SK-N-SH treated with all-trans-retinoic acid at 6 μM for 48 hours (cell line): ENCODE measurements around the gene PPARA.
"Not testable (repeated sequence)": the region's sequence is repeated elsewhere in the genome, so short reads cannot be mapped to it uniquely, and the experiment has no call there.

ENCODE experiments used
- ATAC-seq: fragments of 200-7000 bp; cut with Tn5 transposase; 3 replicates; pipeline ENCODE4 v1.9.1; 2020; ENCODE audit warnings: mild to moderate bottlenecking, moderate library complexity
- ARNTL ChIP-seq: fragments of 450-650 bp; formaldehyde crosslinking; IDR thresholded peaks from 2 replicates; pipeline ENCODE4 v1.5.0; 2020; ENCODE audit warnings: low read depth, mild to moderate bottlenecking, moderate library complexity, borderline replicate concordance
- ESRRG ChIP-seq: fragments of 250-450 bp; sonication (Bioruptor Pico); IDR thresholded peaks from 2 replicates; pipeline ENCODE4 v1.6.1; 2021; ENCODE audit warnings: mild to moderate bottlenecking
- GLIS3 ChIP-seq: fragments of 250-450 bp; sonication (Bioruptor Pico); IDR thresholded peaks from 2 replicates; pipeline ENCODE4 v1.5.0; 2020; ENCODE audit warnings: mild to moderate bottlenecking, moderate library complexity
- ISL1 ChIP-seq: fragments of 250-450 bp; sonication (Bioruptor Pico); IDR thresholded peaks from 2 replicates; pipeline ENCODE4 v2.1.2; 2022; ENCODE audit warnings: mild to moderate bottlenecking, moderate library complexity
- OSR1 ChIP-seq: fragments of 250-450 bp; sonication (Bioruptor Pico); IDR thresholded peaks from 2 replicates; pipeline ENCODE4 v1.8.0; 2022; ENCODE audit warnings: moderate library complexity, mild to moderate bottlenecking, inconsistent platforms
- PPARA ChIP-seq: fragments of 250-450 bp; sonication (Bioruptor Pico); IDR thresholded peaks from 2 replicates; pipeline ENCODE4 v1.5.0; 2020; ENCODE audit warnings: mild to moderate bottlenecking, borderline replicate concordance
- RARB ChIP-seq: fragments of 250-450 bp; sonication (Bioruptor Pico); IDR thresholded peaks from 2 replicates; pipeline ENCODE4 v1.8.0; 2021; ENCODE audit warnings: mild to moderate bottlenecking, moderate library complexity
- SNAI2 ChIP-seq: fragments of 250-450 bp; sonication (Bioruptor Pico); IDR thresholded peaks from 2 replicates; pipeline ENCODE4 v1.5.0; 2020; ENCODE audit warnings: mild to moderate bottlenecking, moderate library complexity
- TCF4 ChIP-seq: fragments of 250-450 bp; sonication (Bioruptor Pico); IDR thresholded peaks from 2 replicates; pipeline ENCODE4 v1.8.0; 2021; ENCODE audit warnings: mild to moderate bottlenecking, moderate library complexity, borderline replicate concordance
- ZC3H10 ChIP-seq: fragments of 250-450 bp; sonication (Bioruptor Pico); IDR thresholded peaks from 2 replicates; pipeline ENCODE4 v1.5.1; 2021; ENCODE audit warnings: mild to moderate bottlenecking, moderate library complexity
- ZFP30 ChIP-seq: fragments of 450-650 bp; formaldehyde crosslinking; IDR thresholded peaks from 2 replicates; pipeline ENCODE4 v1.5.0; 2022; ENCODE audit warnings: mild to moderate bottlenecking, moderate library complexity
- ZNF565 ChIP-seq: fragments of 450-650 bp; formaldehyde crosslinking; conservative IDR thresholded peaks from 2 replicates; pipeline ENCODE4 v1.5.0; 2020; ENCODE audit warnings: low read depth, mild to moderate bottlenecking, moderate library complexity
- ZNF70 ChIP-seq: fragments of 450-650 bp; formaldehyde crosslinking; IDR thresholded peaks from 2 replicates; pipeline ENCODE4 v1.5.0; 2020; ENCODE audit warnings: mild to moderate bottlenecking, moderate library complexity
- ZNF8 ChIP-seq: fragments of 450-650 bp; formaldehyde crosslinking; IDR thresholded peaks from 2 replicates; pipeline ENCODE4 v1.5.0; 2020; ENCODE audit warnings: mild to moderate bottlenecking, moderate library complexity
- TF ChIP-seq, protein P1 (sequence below): fragments of 250-450 bp; sonication (Bioruptor Pico); IDR thresholded peaks from 2 replicates; pipeline ENCODE4 v1.5.1; 2020; ENCODE audit warnings: low read depth, mild to moderate bottlenecking, moderate library complexity
- TF ChIP-seq, protein P2 (sequence below): fragments of 250-450 bp; sonication (Bioruptor Pico); IDR thresholded peaks from 2 replicates; pipeline ENCODE4 v1.8.0; 2020; ENCODE audit warnings: mild to moderate bottlenecking, moderate library complexity, borderline replicate concordance
- TF ChIP-seq, protein P3 (sequence below): fragments of 250-450 bp; sonication (Bioruptor Pico); IDR thresholded peaks from 2 replicates; pipeline ENCODE4 v1.8.0; 2021; ENCODE audit warnings: low read depth, mild to moderate bottlenecking, moderate library complexity, borderline replicate concordance
- TF ChIP-seq, protein P4 (sequence below): fragments of 250-450 bp; sonication (Bioruptor Pico); IDR thresholded peaks from 2 replicates; pipeline ENCODE4 v1.5.1; 2021; ENCODE audit warnings: mild to moderate bottlenecking, moderate library complexity
- TF ChIP-seq, protein P5 (sequence below): fragments of 250-450 bp; sonication (Bioruptor Pico); IDR thresholded peaks from 2 replicates; pipeline ENCODE4 v1.5.0; 2020; ENCODE audit warnings: mild to moderate bottlenecking, moderate library complexity

PPARA gene

DNA sequence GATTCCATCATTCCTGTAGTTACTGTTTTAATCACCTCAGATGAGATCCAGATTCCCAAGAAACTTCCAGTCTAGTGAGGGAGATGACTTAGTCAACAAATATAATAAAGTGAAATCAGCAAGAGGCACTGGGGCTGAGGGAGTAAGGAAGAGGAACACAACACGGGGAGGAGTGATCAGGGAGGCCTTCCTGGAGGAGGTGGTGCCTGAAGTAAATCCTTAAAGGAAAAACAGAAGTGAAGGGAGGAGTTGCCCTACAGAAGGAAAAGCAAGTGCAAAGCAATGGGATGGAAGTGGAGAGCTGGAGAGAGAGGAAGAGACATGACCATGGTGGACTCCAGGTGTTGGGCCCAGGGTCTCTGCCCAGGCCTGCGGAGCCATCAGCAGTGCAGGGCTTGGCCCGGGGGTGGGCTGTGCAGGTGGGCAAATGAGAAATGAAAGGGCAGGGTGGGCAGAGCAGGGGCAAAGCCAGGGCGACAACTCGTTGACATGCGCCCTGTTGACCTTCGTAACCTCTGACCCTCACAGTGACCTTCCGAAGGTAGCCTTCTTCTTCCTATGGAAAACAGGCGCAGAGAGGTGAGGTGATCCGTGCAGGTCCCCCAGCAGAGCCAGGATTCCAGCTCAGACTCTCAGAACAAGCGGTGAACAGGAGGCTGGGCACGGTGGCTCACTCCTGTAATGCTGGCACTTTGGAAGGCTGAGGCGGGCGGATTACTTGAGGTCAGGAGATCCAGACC is 12.1 kb upstream of the PPARA start:
- TF ChIP-seq PPARA (CRISPR knock-in tag) (no peak), ZC3H10 (no peak), ISL1 (no peak), OSR1 (CRISPR knock-in tag) (no peak), ZNF70 (CRISPR knock-in tag) (no peak), ZFP30 (no peak), ARNTL (CRISPR knock-in tag) (no peak), ZNF565 (CRISPR knock-in tag) (no peak), TCF4 (CRISPR knock-in tag) (no peak), RARB (no peak), GLIS3 (CRISPR knock-in tag) (no peak), ESRRG (CRISPR knock-in tag) (no peak), SNAI2 (CRISPR knock-in tag) (no peak)
- TF ChIP-seq, protein P1, sequence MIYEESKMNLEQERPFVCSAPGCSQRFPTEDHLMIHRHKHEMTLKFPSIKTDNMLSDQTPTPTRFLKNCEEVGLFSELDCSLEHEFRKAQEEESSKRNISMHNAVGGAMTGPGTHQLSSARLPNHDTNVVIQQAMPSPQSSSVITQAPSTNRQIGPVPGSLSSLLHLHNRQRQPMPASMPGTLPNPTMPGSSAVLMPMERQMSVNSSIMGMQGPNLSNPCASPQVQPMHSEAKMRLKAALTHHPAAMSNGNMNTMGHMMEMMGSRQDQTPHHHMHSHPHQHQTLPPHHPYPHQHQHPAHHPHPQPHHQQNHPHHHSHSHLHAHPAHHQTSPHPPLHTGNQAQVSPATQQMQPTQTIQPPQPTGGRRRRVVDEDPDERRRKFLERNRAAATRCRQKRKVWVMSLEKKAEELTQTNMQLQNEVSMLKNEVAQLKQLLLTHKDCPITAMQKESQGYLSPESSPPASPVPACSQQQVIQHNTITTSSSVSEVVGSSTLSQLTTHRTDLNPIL (CRISPR knock-in tag) = no peak
- TF ChIP-seq, protein P2, sequence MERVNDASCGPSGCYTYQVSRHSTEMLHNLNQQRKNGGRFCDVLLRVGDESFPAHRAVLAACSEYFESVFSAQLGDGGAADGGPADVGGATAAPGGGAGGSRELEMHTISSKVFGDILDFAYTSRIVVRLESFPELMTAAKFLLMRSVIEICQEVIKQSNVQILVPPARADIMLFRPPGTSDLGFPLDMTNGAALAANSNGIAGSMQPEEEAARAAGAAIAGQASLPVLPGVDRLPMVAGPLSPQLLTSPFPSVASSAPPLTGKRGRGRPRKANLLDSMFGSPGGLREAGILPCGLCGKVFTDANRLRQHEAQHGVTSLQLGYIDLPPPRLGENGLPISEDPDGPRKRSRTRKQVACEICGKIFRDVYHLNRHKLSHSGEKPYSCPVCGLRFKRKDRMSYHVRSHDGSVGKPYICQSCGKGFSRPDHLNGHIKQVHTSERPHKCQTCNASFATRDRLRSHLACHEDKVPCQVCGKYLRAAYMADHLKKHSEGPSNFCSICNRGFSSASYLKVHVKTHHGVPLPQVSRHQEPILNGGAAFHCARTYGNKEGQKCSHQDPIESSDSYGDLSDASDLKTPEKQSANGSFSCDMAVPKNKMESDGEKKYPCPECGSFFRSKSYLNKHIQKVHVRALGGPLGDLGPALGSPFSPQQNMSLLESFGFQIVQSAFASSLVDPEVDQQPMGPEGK = no peak
- TF ChIP-seq, protein P3, sequence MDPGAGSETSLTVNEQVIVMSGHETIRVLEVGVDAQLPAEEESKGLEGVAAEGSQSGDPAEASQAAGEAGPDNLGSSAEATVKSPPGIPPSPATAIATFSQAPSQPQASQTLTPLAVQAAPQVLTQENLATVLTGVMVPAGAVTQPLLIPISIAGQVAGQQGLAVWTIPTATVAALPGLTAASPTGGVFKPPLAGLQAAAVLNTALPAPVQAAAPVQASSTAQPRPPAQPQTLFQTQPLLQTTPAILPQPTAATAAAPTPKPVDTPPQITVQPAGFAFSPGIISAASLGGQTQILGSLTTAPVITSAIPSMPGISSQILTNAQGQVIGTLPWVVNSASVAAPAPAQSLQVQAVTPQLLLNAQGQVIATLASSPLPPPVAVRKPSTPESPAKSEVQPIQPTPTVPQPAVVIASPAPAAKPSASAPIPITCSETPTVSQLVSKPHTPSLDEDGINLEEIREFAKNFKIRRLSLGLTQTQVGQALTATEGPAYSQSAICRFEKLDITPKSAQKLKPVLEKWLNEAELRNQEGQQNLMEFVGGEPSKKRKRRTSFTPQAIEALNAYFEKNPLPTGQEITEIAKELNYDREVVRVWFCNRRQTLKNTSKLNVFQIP (CRISPR knock-in tag) = no peak
- TF ChIP-seq, protein P4, sequence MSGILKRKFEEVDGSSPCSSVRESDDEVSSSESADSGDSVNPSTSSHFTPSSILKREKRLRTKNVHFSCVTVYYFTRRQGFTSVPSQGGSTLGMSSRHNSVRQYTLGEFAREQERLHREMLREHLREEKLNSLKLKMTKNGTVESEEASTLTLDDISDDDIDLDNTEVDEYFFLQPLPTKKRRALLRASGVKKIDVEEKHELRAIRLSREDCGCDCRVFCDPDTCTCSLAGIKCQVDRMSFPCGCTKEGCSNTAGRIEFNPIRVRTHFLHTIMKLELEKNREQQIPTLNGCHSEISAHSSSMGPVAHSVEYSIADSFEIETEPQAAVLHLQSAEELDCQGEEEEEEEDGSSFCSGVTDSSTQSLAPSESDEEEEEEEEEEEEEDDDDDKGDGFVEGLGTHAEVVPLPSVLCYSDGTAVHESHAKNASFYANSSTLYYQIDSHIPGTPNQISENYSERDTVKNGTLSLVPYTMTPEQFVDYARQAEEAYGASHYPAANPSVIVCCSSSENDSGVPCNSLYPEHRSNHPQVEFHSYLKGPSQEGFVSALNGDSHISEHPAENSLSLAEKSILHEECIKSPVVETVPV (CRISPR knock-in tag) = no peak
- TF ChIP-seq, protein P5, sequence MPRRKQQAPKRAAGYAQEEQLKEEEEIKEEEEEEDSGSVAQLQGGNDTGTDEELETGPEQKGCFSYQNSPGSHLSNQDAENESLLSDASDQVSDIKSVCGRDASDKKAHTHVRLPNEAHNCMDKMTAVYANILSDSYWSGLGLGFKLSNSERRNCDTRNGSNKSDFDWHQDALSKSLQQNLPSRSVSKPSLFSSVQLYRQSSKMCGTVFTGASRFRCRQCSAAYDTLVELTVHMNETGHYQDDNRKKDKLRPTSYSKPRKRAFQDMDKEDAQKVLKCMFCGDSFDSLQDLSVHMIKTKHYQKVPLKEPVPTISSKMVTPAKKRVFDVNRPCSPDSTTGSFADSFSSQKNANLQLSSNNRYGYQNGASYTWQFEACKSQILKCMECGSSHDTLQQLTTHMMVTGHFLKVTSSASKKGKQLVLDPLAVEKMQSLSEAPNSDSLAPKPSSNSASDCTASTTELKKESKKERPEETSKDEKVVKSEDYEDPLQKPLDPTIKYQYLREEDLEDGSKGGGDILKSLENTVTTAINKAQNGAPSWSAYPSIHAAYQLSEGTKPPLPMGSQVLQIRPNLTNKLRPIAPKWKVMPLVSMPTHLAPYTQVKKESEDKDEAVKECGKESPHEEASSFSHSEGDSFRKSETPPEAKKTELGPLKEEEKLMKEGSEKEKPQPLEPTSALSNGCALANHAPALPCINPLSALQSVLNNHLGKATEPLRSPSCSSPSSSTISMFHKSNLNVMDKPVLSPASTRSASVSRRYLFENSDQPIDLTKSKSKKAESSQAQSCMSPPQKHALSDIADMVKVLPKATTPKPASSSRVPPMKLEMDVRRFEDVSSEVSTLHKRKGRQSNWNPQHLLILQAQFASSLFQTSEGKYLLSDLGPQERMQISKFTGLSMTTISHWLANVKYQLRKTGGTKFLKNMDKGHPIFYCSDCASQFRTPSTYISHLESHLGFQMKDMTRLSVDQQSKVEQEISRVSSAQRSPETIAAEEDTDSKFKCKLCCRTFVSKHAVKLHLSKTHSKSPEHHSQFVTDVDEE (CRISPR knock-in tag) = no peak
- no peak for ATAC-seq

DNA sequence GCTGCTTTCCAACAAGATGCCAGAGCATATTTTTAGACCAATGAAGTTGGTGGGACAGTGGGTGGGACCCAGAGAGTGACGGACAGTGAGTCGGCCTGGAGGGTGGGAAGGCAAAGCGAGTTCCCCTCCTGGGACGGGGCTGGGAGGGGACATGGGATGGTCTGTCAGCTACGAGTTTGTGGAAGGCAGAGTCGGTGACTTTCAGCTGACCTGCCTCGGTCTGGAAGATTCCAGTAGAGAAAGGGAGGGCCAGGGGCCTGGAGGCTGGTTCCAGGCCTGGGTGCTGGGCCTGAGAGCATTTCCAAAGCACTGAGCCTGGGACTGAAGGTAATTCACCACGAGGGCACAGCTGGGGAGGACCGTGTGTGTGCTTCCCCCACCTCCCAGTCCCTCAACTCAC is 10.9 kb upstream of the PPARA start:
- ATAC-seq = not testable (repeated sequence)

DNA sequence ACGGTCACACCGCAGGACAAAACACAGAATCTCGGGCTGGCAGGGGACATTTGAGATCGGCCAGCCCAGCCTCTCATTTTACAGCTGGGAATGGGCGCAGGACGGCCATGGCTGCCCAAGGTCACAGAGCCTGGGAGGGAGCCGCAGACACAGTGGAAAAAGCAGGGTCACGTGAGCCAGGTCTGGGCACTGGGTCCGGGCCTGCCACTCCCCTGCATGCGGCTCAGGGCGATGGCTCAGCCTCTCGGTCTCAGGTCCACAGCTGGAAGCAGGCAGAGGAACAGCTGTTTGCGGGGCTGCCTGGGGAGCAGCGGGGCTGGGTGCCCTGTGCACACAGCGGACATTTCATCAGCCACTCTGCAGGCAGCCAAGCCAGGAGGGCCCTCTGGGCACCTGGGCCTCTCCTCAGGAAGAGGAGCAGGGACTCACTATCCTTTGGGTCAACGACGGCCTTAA is 10.4 kb upstream of the PPARA start:
- ATAC-seq = no peak
- TF ChIP-seq ZFP30 (no peak), ESRRG (CRISPR knock-in tag) (no peak), ZNF565 (CRISPR knock-in tag) (no peak), ZNF8 (no peak), GLIS3 (CRISPR knock-in tag) (no peak), ARNTL (CRISPR knock-in tag) (no peak), RARB (no peak)
- TF ChIP-seq, protein P2 = no peak
